GM18861 (cell line): ENCODE results near the gene MED15.
A peak's percentile ranks its signal among the peaks of the same experiment; 100 is the strongest.
"Not testable (repeated sequence)": the region's sequence is repeated elsewhere in the genome, so short reads cannot be mapped to it uniquely, and the experiment has no call there.

Source experiments
- ATAC-seq: cut with Tn5 transposase; IDR thresholded peaks from one replicate; pipeline ENCODE4 v1.9.1; 2021; ENCODE audit not compliant: unreplicated experiment

MED15 gene

DNA sequence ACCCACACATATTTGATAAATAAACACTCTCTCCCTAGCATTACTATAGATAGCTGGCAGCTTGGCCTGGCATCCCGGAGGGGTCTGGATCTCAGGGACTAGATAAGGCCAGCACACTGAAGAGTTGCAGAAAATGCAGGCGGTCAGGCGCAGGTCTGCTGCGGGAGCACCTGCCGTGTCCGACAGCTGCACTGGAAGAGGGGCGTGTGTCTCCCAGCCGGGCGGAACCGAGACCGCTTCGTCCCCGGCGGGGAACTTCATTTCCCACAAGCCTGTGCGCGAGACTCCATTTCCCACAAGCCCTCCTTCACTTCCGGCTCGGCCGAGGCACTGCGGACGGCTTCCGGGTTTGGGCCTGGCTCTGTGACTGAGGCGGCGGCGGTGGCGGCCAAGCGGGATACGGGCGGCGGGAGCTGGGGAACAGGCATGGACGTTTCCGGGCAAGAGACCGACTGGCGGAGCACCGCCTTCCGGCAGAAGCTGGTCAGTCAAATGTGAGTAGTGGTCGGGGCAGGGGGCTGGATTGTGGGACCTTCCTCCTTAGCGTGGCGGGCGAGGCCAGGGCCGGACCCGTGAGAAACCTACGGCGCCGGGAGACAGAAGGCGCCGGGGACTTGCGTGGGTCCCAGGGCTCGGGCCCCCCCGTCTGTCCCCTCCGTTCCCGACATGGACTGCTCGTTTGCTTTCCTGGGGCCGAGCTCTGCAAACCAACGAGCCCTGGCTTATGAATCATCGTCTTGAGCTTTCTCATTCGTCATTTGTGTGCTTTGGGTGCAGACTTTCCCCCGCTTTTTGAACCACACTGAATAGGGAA, at the start of gene MED15:
MED15 (plus strand) TSS at position 358 of the 814 bp plus-strand sequence; CDS start at position 427, 69 bp downstream.
- peak; percentile 79 for ATAC-seq

DNA sequence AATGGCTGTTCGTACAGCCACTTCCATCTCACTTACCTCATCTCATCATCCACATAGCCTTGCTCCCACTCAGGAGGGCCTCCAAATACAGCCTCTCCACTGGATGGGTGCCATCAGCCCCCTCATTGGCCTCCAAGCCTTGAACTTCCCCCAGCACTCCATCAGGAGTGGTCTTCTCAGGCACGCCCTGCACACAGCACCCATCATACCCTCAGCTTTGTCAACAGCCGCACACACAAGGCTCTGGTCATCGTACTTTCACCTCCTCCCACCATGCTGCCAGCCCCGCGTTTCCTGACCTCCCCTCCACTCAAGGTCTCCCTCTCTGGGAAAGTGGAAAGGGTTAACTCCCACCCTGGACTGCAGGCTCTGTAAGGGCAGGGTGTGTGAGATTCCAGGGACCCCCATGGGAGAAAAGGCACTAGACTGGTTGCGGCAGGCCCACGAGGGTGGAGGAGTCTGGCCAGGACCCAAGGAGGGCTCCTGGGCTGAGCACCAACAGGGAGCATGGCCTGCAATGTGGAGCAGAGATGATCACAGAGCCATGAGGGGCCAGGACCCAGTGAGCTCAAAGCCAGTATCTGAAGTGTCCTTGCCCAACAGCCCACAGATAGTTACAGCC, 48.8 kb upstream of the MED15 start:
- no peak for ATAC-seq

DNA sequence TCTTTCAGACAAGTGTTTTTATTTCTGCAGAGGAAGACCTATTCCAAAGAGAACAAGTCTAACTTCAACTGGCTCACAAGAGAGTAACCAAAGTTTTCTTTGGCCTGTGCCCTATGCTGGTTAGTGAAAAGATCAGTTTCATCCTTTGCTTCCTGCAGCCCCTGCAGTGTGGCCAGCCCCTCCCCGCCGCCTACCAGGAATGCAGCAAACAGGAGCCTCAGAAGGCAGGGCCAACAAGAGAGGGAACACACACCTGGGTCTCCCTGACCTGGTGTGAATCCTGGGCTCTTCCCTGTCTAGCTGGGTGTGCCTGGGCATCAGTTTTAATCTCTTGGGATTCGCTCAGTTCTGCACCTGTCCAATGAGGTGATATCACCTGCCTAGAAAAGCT, 48.3 kb upstream of the MED15 start:
- no peak for ATAC-seq

GRCh38 chr22:20459862-20460261, 47.5 kb upstream of the MED15 start:
- ATAC-seq: no peak

- ATAC-seq: no peak
These were observed 43.9 kb upstream of the MED15 start for GRCh38 chr22:20463324-20464095.

GRCh38 chr22:20464096-20464614, 43.3 kb upstream of the MED15 start:
- ATAC-seq: no peak

DNA sequence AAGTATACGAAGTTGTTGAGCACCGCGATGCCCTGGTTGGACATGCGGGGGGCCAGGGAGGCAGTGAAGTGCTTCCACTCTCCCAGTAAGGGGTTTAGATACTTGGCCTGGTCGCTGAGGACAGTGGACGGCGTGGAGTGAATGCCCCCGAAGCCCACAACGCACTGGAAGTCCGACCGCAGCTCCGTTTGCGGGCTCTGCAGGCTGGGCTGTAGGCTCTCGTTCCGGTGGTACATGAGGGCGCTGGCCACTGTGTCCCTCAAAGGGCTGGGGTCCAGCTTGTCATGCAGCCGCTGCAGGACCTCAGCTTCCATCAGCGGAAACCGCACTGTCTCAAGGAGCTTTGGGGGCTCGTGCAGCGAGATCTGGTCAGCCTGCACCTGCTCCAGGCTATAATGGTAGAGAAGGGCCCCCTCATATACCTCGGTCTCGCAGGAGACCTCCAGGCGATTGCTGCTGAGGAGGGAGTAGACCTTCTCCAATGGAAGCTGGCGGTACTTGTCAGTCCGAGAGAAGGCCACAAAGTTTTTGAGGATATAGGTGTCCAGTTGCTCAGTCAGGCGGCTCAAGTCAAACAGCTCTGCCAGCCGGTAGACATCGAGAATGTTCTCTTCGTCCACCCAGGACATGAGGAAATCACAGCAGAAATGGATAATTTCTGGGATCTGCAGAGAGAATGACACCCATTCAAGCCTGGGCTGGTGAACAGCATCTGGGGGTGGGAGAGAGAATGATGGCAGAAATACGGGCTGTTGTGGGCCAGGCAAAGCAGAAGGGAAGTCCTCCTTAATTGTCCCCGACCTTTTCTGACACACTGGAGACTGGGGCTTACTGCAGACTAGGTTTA, 42.3 kb upstream of the MED15 start:
- ATAC-seq: no peak

DNA sequence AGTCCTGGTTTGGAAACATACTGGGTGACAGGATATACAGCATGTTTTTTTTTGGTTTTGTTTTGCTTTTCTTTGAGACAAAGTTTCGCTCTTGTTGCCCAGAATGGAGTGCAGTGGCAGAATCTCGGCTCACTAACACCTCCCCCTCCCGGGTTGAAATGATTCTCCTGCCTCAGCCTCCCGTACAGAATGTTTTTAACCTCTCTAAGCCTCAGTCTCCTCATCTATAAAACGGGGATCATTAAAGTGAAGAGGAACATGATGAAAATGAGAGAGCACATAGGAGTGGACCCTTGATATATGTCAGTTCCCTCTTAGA, 41.7 kb upstream of the MED15 start:
- ATAC-seq: no peak

DNA sequence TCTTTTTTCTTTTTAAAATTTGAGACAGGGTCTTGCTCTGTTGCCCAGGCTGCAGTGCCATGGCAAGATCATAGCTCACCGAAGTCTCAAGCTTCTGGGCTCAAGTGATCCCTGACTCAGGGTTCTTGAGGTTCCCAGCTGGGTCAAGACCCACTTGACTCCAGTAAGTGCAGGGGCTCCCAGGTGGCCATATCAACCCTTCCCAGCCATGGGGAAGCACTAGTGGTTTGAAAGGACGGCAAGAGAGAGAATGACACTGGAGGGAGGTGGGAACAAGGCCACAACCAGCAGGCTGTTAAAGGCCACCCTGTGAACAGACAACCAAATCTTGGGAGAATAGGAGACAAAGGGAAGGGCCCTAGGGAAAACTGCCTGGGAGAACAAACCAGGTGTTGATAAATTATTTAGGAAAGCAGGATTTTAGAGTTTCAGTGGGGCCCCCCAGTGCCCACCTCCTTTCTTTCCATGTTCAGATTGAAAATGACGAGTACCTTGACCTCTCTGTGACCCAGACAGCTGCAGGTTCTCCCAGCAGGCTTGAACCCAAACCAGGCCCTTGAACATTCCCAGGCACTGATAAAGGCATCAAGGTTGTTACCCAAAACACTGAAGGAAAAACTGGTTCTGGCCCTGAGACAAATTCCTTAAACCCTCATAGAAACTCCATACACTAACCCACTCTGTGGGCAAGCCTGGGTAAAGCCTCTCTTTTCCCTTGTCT, 40.6 kb upstream of the MED15 start:
- no peak for ATAC-seq

- no peak for ATAC-seq
These were observed 38.1 kb upstream of the MED15 start for GRCh38 chr22:20469110-20469868.

- not testable (repeated sequence) for ATAC-seq
These were observed 36.9 kb upstream of the MED15 start for GRCh38 chr22:20470525-20470924.

GRCh38 chr22:20471126-20471833, 36.1 kb upstream of the MED15 start:
- no peak for ATAC-seq

DNA sequence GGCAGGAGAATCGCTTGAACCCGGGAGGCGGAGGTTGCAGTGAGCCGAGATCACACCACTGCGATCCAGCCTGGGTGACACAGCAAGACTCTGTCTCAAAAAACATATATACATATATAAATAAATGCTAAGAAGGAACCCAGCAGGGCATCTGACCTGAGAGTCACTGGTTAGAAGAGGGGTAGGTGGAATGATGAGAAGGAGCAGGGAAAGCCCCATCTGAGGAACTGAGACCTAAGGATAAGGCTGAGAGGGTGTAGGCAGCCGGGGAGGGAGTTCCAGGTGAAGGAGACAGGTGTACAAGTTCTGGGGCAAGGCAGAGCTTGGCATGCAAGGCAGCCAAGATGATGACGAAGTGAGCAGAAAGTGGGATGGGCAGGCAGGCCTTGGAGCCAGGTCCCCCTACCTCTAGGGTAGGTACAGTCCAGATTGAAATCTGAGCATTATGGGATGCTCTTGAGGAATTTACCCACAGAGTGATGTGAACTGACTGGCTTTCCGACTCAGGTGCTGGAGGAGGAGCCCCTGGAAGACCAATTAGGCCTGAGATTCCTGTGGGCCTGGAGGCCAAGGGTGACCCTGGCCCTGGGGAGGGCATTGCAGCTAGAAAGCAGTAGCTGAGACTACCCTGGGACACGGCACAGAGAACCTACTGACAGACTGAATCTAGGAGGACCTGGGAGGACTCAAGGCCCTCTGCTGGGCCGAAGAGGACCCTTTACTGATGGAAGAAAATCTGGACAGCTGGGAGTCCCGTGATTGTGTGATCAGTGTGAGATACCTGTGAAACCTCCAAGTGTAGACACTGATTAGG, 34.6 kb upstream of the MED15 start:
- ATAC-seq: no peak

DNA sequence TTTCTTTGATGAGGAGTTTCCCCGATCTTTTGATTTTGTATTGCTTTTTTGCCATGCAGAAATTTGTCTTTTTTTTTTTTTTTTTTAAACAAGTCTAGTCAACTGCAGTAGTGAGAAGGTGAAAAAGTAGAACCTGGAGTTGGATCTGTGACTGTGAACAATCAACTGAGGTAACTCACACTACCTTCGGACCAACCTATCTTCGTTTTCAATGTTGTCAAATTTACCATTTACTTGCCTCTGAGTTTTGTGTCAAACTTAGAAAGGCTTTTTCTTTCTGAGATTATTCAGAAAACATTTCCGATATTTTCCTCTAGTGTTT, 32.3 kb upstream of the MED15 start:
- ATAC-seq: no peak

GRCh38 chr22:20475569-20475968, 31.8 kb upstream of the MED15 start:
- not testable (repeated sequence) for ATAC-seq

DNA sequence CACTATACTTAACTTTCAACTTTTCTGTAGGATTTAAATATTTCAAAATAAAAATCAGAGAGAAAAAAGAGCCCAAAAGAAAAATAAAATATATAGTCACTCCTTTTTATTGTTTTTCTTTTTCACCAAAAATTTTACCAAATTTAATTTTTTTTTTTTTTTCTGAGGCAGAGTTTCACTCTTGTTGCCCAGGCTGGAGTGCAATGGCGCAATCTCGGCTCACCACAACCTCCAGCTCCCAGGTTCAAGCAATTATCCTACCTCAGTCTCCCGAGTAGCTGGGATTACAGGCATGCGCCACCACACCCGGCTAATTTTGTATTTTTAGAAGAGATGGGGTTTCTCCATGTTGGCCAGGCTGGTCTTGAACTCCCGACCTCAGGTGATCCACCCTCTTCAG, 29.4 kb upstream of the MED15 start:
- ATAC-seq: not testable (repeated sequence)

DNA sequence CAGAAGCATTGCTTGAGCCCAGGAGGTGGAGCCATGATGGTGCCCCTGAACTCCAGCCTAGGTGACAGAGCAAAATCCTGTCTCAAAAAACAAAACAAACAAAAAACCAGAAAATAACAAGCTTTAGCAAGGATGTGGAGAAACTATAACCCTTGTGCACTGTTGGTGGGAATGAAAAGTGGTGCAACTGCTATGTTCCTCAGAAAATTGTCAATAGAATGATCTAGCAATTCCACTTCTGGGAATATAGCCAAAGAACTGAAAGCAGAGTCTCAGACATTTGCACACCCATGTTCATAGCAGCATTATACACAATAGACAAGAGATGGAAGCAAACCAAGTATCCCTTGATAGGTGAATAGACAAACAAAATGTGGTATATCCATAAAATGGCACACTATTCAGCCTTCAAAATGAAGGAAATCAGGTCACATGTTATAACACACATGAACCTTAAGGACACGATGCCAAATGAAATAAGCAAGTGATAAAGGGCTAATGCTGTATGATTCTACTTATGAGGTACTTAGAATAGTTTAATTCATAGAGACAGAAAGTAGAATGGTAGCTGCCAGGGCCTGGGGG, 27.7 kb upstream of the MED15 start:
- ATAC-seq: no peak

- not testable (repeated sequence) for ATAC-seq
These were observed 24.3 kb upstream of the MED15 start for GRCh38 chr22:20483143-20483506.
